ENCODE measurements around the gene SIMC1. TPM values are rescaled to one million over a fixed set of nuclear protein-coding genes. Genes with fewer than 3 reads are reported as not detected.

The SIMC1 gene
- total RNA-seq, 1 donor = 6.1 TPM

GRCh38 chr5:176383248-176383905 lies 145.2 kb downstream of the SIMC1 start:
- no peak for DNase-seq (ENCODE audit: low read depth)
- no peak overlapping the region for H3K4me3 ChIP-seq (ENCODE audit: low read depth, low read length)
- TF ChIP-seq, protein P1, sequence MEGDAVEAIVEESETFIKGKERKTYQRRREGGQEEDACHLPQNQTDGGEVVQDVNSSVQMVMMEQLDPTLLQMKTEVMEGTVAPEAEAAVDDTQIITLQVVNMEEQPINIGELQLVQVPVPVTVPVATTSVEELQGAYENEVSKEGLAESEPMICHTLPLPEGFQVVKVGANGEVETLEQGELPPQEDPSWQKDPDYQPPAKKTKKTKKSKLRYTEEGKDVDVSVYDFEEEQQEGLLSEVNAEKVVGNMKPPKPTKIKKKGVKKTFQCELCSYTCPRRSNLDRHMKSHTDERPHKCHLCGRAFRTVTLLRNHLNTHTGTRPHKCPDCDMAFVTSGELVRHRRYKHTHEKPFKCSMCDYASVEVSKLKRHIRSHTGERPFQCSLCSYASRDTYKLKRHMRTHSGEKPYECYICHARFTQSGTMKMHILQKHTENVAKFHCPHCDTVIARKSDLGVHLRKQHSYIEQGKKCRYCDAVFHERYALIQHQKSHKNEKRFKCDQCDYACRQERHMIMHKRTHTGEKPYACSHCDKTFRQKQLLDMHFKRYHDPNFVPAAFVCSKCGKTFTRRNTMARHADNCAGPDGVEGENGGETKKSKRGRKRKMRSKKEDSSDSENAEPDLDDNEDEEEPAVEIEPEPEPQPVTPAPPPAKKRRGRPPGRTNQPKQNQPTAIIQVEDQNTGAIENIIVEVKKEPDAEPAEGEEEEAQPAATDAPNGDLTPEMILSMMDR (IDR thresholded peaks at IDR 0.05; ENCODE audit: insufficient read depth, low read length) = no peak

- no peak overlapping the region for H3K4me3 ChIP-seq (ENCODE audit: low read depth, low read length)
- TF ChIP-seq, protein P1 (IDR thresholded peaks at IDR 0.05; ENCODE audit: insufficient read depth, low read length) = no peak
- DNase-seq (ENCODE audit: low read depth) = no peak
Observed at GRCh38 chr5:176383961-176384360, 145.7 kb downstream of the SIMC1 start.

- H3K4me3 ChIP-seq (ENCODE audit: low read depth, low read length) = no peak overlapping the region
- TF ChIP-seq, protein P1 (IDR thresholded peaks at IDR 0.05; ENCODE audit: insufficient read depth, low read length) = no peak
- DNase-seq (ENCODE audit: low read depth) = no peak
Observed at GRCh38 chr5:176384366-176384930, 146.2 kb downstream of the SIMC1 start.

GRCh38 chr5:176384991-176385390 lies 146.8 kb downstream of the SIMC1 start:
- TF ChIP-seq, protein P1 (IDR thresholded peaks at IDR 0.05; ENCODE audit: insufficient read depth, low read length) = no peak
- no peak for DNase-seq (ENCODE audit: low read depth)
- H3K4me3 ChIP-seq (ENCODE audit: low read depth, low read length) = no peak overlapping the region

GRCh38 chr5:176386491-176386890 lies 148.3 kb downstream of the SIMC1 start:
- TF ChIP-seq, protein P1 (IDR thresholded peaks at IDR 0.05; ENCODE audit: insufficient read depth, low read length) = no peak
- DNase-seq (ENCODE audit: low read depth) = no peak
- peak overlapping the region; percentile 13 for H3K4me3 ChIP-seq (ENCODE audit: low read depth, low read length)

- no peak for DNase-seq (ENCODE audit: low read depth)
- TF ChIP-seq, protein P1 (IDR thresholded peaks at IDR 0.05; ENCODE audit: insufficient read depth, low read length) = no peak
- peak overlapping the region; percentile 98 for H3K4me3 ChIP-seq (ENCODE audit: low read depth, low read length)
Observed at GRCh38 chr5:176387384-176387925, 149.2 kb downstream of the SIMC1 start.
